HG02798 (cell line): ENCODE results near the gene ZSCAN18.

Source experiments
- ATAC-seq: cut with Tn5 transposase; IDR thresholded peaks from one replicate; pipeline ENCODE4 v1.9.1; 2021; ENCODE audit warnings: mild to moderate bottlenecking; ENCODE audit not compliant: unreplicated experiment, poor library complexity

Gene ZSCAN18

GRCh38 chr19:58088521-58089052 lies 9.4 kb downstream of the ZSCAN18 start:
- ATAC-seq, result no peak

GRCh38 chr19:58086825-58087710 lies 11.0 kb downstream of the ZSCAN18 start:
- ATAC-seq, result no peak

GRCh38 chr19:58085348-58085875 lies 12.6 kb downstream of the ZSCAN18 start:
- no peak for ATAC-seq

GRCh38 chr19:58084596-58085347 lies 13.3 kb downstream of the ZSCAN18 start:
- no peak for ATAC-seq

GRCh38 chr19:58083021-58083420 lies 15.0 kb downstream of the ZSCAN18 start:
- ATAC-seq, result no peak

DNA sequence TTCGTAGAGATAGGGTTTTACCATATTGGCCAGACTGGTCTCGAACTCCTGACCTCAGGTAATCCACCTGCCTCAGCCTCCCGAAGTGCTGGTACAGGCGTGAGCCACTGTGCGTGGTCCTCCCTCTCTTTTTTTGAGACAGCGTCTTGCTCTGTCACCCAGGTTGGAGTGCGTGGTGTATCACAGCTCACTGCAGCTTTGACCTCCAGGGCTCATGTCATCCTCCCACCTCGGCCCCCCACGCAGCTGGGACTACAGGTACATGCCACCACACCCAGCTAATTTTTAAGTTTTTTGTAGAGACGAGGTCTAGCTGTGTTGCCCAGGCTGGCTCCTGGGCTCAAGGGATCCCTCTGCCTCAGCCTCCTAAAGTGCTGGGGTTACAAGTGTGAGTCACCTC lies 18.2 kb downstream of the ZSCAN18 start:
- ATAC-seq, result no peak

GRCh38 chr19:58067240-58067912 lies 30.7 kb downstream of the ZSCAN18 start:
- ATAC-seq, result no peak

DNA sequence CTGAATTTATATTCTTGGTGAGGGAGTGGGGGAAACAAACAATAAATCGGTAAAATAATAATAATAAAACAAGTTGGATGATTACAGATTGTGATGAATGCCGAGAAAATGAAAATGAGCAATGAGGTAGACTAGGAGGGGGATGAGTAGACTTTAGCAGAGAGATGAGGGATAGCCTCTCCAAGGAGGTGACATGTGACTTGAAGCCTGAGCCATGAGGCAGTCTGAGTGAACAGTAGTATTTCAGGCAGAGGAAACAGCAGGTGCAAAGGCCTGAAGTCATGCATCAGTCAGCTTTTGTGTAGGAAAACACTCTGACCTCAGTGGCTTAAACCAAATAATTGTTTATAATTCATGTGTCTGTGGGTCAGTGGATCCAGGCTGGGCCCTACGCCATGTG lies 34.3 kb downstream of the ZSCAN18 start:
- ATAC-seq, result no peak

- ATAC-seq, result no peak
These were observed 37.8 kb downstream of the ZSCAN18 start for GRCh38 chr19:58060231-58060630.

GRCh38 chr19:58059671-58060078 lies 38.4 kb downstream of the ZSCAN18 start:
- no peak for ATAC-seq

DNA sequence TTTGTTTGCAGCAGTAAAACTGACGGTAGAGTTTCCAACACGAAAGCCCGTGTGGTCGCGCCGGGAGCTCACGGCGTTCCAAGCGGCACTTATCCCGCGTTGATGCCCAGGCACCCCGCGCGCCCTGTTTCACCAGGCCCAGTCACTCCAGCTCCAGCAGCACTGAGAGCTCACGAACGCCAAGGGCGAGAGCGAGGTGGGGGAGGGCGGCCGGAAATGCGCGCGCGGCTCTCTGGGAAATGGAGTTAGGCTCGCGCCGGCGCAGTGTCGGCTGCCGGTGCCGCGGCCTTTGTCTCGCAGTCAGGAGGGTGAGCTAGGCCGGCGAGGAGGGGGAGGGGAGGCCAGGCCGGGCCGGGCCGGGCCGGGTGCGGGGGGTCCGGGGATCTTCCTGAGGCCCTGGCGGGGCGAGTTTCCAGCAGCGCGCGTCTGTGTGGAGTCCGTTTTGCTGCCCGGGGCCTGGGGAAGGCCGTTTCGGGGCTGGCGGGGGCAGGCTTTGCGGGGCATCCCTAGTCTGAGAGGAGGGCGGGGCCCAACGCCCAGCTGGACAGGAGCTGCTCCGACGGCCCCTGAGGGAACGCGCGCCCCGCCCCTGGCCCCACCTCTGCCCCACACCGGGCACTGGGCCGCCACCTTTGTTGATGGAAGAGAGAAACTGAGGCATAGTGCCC lies 38.9 kb downstream of the ZSCAN18 start, which contains the start of gene ZNF135:
ZNF135 (plus strand) TSS at position 280 of the 668 bp plus-strand sequence. CDS start 721 bp downstream, outside the sequence.
- no peak for ATAC-seq

- ATAC-seq, result no peak
These were observed 39.6 kb downstream of the ZSCAN18 start for GRCh38 chr19:58058467-58058866.

DNA sequence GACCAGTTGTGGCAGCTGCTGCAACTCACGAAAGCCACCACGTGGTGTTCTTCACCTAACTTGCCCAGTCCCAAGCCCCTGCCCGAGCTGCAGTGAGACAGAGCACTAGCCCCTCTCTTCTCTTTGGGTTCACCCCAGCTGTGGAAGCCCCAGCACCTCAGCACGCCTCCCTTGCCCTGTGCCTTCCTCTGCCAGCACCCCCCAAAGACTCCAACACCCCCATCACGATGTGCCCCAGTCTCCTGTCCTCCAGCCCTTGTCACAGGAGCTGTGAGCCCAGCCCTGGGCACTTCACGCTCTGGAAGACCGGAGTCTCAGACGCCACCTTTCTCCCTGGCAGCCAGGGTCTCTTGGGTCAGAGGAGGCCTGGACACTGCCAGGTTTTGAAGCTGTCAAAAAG lies 41.2 kb downstream of the ZSCAN18 start:
- no peak for ATAC-seq

DNA sequence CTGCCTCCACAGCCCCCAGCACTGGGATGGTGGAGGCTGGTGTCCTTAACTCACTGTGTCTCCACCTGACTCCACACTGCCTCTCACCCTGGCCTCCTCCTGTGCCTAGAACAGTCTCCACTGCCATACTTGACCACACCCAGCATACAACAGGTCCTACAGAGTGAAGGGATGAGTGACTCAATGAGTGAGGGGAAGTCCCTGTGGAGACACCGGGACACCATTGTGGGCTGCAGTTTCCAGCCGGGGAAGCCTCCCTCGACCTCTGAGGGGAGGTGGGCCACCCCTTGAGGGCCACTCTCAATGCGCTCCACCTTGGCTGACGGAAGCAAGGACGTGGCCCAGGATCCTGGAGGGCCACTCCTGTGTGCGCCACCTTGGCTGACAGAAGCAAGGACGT lies 41.8 kb downstream of the ZSCAN18 start:
- no peak for ATAC-seq

- no peak for ATAC-seq
These were observed 42.8 kb downstream of the ZSCAN18 start for GRCh38 chr19:58054901-58055874.

DNA sequence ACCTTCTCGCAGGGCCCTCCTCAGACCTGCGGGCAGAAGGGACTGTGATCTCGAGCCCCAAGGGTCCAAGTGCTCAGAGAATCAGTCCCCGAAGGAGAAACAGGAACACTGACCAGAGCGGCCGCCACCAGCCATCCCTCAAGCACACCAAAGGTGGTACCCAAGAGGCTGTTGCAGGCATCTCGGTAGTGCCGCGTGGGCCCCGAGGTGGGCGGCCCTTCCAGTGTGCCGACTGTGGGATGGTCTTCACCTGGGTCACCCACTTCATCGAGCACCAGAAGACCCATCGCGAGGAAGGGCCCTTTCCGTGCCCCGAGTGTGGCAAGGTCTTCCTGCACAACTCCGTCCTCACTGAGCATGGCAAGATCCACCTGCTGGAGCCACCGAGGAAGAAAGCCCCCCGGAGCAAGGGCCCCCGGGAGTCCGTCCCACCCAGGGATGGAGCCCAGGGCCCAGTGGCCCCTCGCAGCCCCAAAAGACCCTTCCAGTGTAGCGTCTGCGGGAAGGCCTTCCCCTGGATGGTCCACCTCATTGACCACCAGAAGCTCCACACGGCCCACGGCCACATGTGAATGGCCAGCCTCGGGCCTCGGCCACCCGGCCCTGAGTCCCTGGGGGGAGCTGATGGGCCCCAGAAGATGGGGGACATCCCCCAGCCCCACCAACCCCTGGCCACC lies 44.4 kb downstream of the ZSCAN18 start:
- ATAC-seq, result no peak

- ATAC-seq, result no peak
These were observed 45.8 kb downstream of the ZSCAN18 start for GRCh38 chr19:58052256-58052655.

- ATAC-seq, result no peak
These were observed 50.4 kb downstream of the ZSCAN18 start for GRCh38 chr19:58047672-58048071.
